Glomerular endothelial cell (primary cell): ENCODE measurements around the gene PITX3. TPM values are rescaled to one million over a fixed set of nuclear protein-coding genes. Genes with fewer than 3 reads are reported as not detected.
"Not testable (repeated sequence)": the region's sequence is repeated elsewhere in the genome, so short reads cannot be mapped to it uniquely, and the experiment has no call there.

Experiments used
- DNase-seq: peaks from one replicate; pipeline ENCODE4 v3.0.0-alpha.2; 2011; ENCODE audit warnings: low read depth, low spot score; ENCODE audit errors: extremely low read depth
- total RNA-seq: library from RNA; depleted of rRNA; stranded (reverse); fragments of >200 nt; gene quantifications from 2 replicates; pipeline ENCODE4 v1.2.3, GENCODE V29; 2015

PITX3 gene
- total RNA-seq, 1 donor from 2014 or later = not detected

DNA sequence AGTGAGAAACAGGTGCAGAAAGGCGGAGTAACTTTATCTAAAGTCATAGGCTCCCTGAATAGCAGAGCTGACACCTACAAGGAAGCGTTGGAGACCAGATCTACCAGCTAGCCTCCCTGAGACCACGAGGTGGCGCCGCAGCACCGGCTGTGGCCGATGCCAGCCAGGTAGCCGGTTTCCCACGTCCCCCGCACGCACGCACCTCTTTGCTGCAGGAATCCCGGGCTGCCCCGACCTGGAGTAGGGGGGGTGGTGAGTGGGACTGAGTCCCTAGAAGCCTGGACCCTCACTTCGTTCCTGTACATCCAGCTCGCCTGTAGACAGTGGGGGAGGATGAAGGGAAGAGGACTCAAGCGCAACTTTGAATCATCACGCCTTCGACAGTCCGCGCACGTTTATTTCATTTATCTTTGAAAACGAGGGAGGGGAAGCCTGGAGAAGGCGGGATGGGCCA, 11.5 kb downstream of the PITX3 start:
- DNase-seq = peak; percentile 42

GRCh38 chr10:102227050-102227449, 14.3 kb downstream of the PITX3 start:
- no peak for DNase-seq

- DNase-seq = no peak
Observed at GRCh38 chr10:102226542-102226870, 14.8 kb downstream of the PITX3 start.

DNA sequence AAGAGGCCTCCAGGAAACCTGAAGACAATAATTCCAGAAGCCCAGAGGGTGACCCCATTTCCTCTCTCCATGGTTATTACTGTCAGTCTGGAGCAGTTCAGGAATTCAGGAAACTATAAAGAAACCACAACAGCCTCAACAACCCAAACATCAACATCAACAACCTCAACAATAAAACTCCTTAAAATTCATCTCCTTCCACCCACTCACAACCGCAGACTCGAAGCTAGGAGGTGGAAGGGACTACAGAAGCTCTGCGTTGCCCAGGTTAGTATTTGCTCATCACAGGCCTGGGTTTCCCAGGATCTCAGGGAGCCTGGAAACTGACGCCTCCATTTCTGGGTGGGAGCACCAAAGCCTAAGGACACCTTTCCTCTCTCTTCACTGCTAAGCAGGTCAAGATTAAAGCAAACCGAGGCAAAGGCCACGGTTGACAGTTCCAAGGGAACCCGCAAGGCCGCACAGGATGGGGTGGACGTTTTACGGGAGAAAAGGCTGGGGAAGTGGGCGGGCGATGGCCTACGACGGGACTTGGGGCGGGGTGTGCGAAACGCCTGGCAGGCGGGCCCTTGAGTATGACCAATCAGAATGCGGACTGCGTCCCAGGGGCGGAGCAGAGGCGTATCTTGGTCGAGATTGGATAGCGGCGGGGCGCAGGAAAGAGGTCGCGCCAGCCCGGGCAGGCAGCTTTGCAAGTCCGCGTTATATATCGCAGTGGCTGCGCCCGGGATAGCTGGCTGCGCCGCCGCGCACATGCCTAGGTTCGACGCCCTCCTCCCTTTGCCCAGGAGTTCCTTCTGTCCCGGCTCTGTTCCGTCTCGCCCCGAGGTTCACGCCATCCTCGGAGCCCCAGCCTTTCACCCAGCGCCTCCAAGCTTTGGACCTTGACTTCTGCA, 15.4 kb downstream of the PITX3 start, which contains the start of gene ELOVL3:
Gene ELOVL3, plus strand, starts transcription at position 654 of the 896 bp plus-strand sequence. CDS start 250 bp downstream, outside the sequence.
- DNase-seq = peak; percentile 45

- no peak for DNase-seq
Observed at GRCh38 chr10:102222797-102223196, 18.5 kb downstream of the PITX3 start.

DNA sequence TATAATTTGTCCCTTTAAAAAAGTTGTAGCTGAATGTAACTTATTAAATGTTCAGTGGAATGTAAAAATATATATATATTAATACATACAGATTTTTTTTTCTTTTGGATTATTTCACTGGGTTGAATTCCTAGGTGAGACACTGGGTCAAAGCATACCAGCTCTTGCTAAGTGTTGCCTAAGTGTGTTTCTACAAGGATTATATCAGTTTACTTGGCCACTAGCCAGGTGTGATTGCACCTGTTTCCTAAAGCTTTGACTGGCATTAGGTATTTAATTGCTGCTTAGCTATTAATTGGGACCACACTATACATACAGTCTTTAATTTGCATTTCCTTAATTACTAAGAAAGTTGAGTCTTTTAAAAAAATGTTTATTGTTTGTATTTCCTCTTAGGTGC, 20.7 kb downstream of the PITX3 start:
- no peak for DNase-seq

DNA sequence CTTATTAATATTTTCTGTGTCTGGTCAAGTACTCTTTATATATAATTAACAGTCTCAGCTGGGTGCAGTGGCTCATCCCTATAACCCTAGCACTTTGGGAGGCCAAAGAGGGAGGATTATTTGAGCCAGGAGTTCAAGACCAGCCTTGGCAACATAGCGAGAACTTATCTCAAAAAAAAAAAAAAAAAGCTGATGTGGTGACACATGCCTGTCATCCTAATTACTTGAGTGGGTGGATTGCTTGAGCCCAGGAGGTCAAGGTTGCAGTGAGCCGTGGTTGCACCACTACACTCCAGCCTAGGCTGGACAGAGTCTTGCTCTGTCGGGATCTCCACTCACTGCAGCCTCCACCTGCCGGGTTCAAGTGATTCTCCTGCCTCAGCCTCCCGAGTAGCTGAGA, 21.9 kb downstream of the PITX3 start:
- no peak for DNase-seq

DNA sequence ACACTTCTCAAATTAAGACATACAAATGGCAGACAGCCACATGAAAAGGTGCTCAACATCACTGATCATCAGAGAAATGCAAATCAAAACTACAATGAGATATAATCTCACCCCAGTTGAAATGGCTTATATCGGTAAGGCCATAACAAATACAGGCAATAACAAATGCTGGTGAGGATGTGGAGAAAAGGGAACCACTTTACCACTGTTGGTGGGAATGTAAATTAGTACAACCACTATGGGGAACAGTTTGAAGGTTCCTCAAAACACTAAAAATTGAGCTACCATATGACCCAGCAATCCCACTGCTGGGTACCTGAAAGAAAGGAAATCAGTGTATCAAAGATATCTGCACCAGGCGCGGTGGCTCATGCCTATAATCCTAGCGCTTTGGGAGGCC, 27.7 kb downstream of the PITX3 start:
- DNase-seq = not testable (repeated sequence)

DNA sequence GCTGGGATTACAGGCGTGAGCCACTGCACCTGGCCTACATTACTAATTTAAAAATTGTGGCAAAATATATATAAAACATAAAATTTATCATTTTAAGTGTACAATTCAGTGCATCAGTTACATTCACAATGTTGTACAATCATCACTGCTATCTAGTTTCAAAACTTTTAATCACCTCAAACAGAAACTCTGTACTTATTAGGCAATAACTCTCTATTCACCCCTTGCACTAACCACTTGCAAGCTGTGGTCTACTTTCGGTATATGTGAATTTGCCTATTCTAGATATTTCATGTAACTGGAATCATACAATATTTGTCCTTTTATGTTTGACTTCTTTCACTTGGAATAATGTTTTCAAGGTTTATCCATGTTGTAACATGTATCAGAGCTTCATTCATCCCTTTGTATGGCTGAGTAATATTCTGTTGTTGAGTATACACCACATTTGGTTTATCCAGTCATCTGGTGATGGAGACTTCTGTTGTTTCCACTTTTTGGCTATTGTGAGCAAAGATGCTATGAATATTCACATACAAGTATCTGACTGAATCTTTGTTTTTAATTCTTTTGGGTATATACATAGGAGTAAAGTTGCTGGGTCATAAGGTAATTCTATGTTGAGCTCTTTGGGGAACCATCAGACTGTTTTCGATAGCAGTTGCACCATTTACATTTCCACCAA, 29.6 kb downstream of the PITX3 start:
- DNase-seq = no peak

DNA sequence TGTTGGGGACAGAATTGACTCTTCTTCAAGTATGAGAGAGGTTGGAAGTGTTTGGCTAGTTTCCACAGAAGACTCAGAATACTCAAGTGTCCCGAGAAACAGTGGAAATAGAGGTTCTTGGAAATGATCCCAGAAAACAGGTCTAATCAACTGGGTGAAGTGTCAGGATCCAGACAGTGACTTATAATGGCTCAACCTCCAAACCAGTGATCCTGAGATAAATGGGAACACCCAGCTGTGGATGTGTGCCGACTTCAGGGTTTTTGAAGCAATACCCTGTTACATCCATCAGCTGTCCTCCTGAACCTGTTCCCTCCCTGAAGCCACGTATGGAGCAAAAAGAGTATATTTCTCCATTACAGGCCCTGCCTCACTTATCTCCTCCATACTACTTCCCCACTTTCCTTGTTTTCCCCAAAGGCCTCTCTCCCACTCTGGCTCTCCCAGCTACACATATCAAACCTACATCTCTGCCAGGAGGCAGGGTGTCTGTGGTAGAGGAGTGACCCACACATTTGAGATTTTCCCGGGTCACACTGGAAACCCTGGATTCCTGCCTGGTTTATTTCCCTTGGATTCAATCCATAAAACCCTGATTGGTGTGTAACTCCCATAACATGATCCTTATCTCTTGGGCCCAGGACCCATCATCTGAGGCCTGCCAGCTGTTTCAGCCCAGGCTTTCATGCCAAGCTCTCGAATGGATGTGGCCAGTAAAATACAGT, 32.8 kb downstream of the PITX3 start:
- no peak for DNase-seq

GRCh38 chr10:102202386-102202785, 38.9 kb downstream of the PITX3 start:
- DNase-seq = no peak

DNA sequence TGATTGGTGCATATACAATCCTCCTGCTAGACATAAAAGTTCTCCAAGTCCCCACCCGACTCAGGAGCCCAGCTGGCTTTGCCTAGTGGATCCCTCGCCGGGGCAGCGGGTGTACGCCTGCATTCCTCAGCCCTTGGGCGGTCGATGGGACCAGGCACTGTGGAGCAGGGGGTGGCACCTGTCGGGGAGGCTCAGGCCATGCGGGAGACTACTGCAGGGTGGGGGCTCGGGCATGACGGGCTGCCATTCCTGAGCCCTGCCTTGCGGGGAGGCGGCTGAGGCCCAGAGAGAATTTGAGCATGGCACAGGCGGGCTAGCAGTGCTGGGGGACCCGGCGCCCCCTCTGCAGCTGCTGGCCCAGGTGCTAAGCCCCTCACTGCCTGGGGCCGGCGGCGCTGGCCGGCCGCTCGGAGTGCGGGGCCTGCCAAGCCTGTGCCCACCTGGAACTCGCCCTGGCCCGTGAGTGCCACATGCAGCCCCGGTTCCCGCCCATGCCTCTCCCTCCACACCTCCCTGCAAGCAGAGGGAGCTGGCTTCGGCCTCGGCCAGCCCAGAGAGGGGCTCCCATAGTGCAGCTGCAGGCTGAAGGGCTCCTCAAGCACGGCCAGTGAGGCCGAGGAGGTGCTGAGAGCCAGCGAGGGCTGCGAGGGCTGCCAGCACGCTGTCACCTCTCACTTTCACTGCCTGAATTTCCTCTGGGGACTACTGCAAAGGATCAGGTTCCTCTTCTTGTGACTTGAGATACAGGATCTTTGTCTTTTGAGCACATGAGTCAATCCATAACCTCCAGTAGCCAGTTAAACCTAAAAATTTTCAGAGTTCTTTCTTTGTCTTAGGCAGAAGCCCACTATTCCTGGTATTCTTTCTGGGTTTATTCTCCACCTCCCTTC, 40.3 kb downstream of the PITX3 start:
- DNase-seq = no peak

DNA sequence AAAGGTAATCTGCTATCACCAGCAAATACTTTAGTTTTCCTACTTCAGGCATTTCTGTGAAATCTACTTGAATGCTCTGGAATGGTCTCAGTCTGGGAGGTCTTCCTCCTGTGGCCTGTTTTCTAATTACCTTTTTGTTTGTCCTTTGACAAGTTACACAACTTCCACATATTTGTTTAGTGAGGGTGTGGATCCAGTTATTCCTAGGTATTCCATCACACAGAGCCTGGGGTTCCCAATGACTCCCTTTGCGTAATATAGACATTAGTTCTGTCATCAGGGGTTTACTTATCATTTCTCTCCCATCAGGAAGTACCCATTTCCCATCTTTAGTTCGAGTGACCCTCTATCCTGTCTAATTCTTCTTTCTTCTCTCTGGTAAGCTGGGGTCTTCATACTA, 43.3 kb downstream of the PITX3 start:
- DNase-seq = no peak

GRCh38 chr10:102196893-102197292, 44.4 kb downstream of the PITX3 start:
- DNase-seq = no peak

- DNase-seq = no peak
Observed at GRCh38 chr10:102195296-102195870, 45.9 kb downstream of the PITX3 start.

DNA sequence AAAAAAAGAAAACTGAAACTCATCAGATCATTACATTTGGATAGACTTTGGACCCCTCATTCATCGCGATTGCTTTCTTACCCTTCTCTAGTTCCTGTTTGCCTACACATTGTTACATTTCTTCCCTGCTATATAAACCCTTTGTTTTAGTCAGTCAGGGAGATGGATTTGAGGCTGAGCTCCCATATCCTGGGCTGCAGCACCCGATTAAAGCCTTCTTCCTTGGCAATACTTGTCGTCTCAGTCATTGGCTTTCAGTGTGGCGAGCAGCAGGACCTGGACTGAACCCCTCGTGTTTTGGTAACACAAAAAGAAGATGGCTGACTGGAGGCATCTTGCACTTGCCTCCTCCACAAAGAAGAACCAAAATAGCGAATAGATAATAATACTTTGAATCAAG, 49.4 kb downstream of the PITX3 start:
- DNase-seq = no peak

DNA sequence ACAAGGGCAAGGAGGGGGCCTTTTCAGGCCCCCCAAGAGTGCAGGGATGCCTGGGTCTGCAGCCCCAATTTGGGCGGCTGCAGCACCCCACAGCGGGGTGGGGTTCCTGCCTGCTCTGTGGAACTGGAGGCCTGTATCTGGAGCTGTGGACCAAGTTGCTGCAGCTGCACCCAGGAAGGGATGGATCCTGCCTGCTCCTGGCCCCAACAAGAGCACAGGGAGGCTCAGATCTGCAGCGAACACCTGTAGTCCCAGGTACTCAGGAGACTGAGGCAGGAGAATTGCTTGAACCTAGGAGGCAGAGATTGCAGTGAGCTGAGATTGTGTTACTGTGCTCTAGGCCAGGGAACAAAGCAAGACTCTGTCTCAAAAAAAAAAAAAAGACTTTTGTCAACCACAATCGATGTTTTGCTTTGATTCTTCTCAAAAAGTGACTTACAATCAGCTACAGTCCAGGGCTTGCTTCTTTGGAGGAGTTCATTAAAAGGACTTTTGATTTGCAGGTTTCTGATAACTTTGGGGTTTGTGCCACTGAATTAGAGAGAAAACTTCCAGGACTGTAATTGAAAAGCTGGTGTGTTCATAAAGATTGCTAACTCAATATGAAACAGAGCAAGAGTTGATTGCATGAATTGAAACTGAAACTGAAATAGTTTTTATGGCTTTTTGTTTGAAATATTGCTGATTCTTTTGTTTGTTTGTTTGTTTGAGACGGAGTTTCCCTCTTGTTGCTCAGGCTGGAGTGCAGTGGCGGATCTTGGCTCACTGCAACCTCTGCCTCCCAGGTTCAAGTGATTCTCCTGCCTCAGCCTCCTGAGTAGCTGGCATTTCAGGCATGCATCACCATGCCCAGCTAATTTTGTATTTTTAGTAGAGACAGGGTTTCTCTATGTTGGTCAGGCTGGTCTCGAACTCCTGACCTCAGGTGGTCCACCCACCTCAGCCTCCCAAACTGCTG, 52.1 kb downstream of the PITX3 start:
- DNase-seq = not testable (repeated sequence)

DNA sequence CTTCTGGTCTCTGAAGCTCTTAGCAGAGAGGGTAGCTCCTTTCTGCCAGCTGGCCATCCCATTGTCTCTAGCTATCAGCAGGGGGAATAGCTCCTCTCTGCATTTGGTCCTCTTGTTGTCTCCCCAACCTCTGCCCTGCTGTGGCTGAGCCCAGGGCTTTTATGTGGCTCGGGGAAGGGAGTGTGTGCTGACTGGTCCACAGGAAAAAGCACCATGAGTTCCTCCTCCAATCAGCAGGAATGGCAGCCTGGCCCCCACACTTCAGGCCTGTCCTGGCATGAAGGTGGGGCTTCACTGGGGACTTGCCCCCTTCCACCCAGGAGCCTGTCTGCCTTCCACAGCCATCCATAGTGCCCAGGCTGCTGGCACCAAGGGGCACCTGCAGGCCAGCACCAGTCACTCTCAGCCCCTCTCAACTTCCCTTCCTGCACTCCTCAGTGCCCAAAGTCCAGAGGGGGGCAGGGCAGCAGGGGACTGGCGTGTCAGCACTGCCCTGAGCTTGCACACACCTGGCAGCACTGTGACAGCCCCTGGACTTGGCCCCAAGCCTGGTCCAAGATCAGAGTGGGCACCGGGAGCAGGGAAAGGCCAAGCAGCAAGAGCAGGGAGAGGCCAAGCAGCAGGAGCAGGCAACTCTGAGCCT, 52.9 kb downstream of the PITX3 start:
- DNase-seq = no peak
